Fibroblast of lung (primary cell): Measurements from ENCODE around the gene EGR4. TPM values are rescaled to one million over a fixed set of nuclear protein-coding genes. Genes with fewer than 3 reads are reported as not detected.

ENCODE experiments used
- DNase-seq, 2 donors: peaks; one replicate each; pipeline versions ENCODE4 v3.0.0 to v3.0.0-alpha.2; 2010; ENCODE audit warnings: low read depth in 2 of 2
- H2AFZ ChIP-seq: 2 replicates; pipeline ENCODE4 v1.5.1; 2012; ENCODE audit warnings: low read length, control low read depth, inconsistent platforms
- H3K27ac ChIP-seq: 2 replicates; pipeline ENCODE4 v1.5.1; 2011; ENCODE audit warnings: low read length, control low read depth; ENCODE audit not compliant: insufficient read depth
- H3K27me3 ChIP-seq: 2 replicates; pipeline ENCODE4 v1.5.1; 2011; ENCODE audit warnings: mild to moderate bottlenecking, low read length; ENCODE audit not compliant: control insufficient read depth, insufficient read depth
- H3K36me3 ChIP-seq: 2 replicates; pipeline ENCODE4 v1.5.1; 2011; ENCODE audit warnings: low read length; ENCODE audit not compliant: control insufficient read depth, insufficient read depth
- H3K4me1 ChIP-seq: 2 replicates; pipeline ENCODE4 v1.5.1; 2011; ENCODE audit warnings: low read length; ENCODE audit not compliant: control insufficient read depth, insufficient read depth; ENCODE audit errors: extremely low read depth
- H3K4me2 ChIP-seq: 2 replicates; pipeline ENCODE4 v1.5.1; 2011; ENCODE audit warnings: low read length, control low read depth; ENCODE audit not compliant: insufficient read depth; ENCODE audit errors: extremely low read depth
- H3K4me3 ChIP-seq, 4 experiments: fragments of 200-600 bp in 1 of 4; sonication (generic) in 1 of 4; replicated peaks in 1 of 4; 2 replicates each; pipeline ENCODE4 v1.5.1; 2011 to 2016; ENCODE audit warnings: low read length in 4 of 4, low read depth in 3 of 4, mild to moderate bottlenecking in 3 of 4, control low read depth in 2 of 4, inconsistent platforms in 1 of 4, mixed read lengths in 1 of 4; ENCODE audit not compliant: insufficient read depth in 1 of 4; ENCODE audit errors: control extremely low read depth in 1 of 4
- H3K79me2 ChIP-seq: 2 replicates; pipeline ENCODE4 v1.5.1; 2012; ENCODE audit warnings: mild to moderate bottlenecking, low read length, inconsistent platforms; ENCODE audit not compliant: control insufficient read depth, insufficient read depth
- H3K9ac ChIP-seq: 2 replicates; pipeline ENCODE4 v1.5.1; 2011; ENCODE audit warnings: mild to moderate bottlenecking, low read length, control low read depth; ENCODE audit not compliant: insufficient read depth
- H3K9me3 ChIP-seq: 2 replicates; pipeline ENCODE4 v1.5.1; 2012; ENCODE audit warnings: low read depth, low read length; ENCODE audit not compliant: control insufficient read depth, insufficient read depth
- H4K20me1 ChIP-seq: 2 replicates; pipeline ENCODE4 v1.5.1; 2011; ENCODE audit warnings: low read length; ENCODE audit not compliant: control insufficient read depth, insufficient read depth; ENCODE audit errors: extremely low read depth
- EZH2 ChIP-seq: IDR thresholded peaks from 2 replicates; pipeline ENCODE4 v1.5.1; 2012; ENCODE audit warnings: low read length, control low read depth, mild to moderate bottlenecking; ENCODE audit errors: missing control alignments
- polyA plus RNA-seq, 2 donors: library from polyadenylated mRNA; depleted of rRNA in 1 of 2; stranded (reverse) in 1 of 2; unstranded in 1 of 2; fragments of >200 nt; gene quantifications; 2 replicates each; pipeline ENCODE4 v1.2.1, GENCODE V29; 2011 to 2012; ENCODE audit warnings: missing spikeins in 1 of 2
- total RNA-seq: library from RNA; depleted of rRNA; stranded (reverse); fragments of >200 nt; gene quantifications from 2 replicates; pipeline ENCODE4 v1.2.1, GENCODE V29; 2014
- TF ChIP-seq, protein P1 (sequence below), 2 donors: IDR thresholded peaks in 1 of 2; conservative IDR thresholded peaks in 1 of 2; 1 replicate in 1 of 2; 2 replicates in 1 of 2; pipeline ENCODE4 v1.5.1; 2011 to 2012; ENCODE audit warnings: low read length in 2 of 2, control low read depth in 1 of 2, inconsistent platforms in 1 of 2, low read depth in 1 of 2, mild to moderate bottlenecking in 1 of 2

Gene EGR4
- total and polyA plus RNA-seq, 2 donors (not counting 1 experiment from before 2014, with no cell fraction given) = not detected

DNA sequence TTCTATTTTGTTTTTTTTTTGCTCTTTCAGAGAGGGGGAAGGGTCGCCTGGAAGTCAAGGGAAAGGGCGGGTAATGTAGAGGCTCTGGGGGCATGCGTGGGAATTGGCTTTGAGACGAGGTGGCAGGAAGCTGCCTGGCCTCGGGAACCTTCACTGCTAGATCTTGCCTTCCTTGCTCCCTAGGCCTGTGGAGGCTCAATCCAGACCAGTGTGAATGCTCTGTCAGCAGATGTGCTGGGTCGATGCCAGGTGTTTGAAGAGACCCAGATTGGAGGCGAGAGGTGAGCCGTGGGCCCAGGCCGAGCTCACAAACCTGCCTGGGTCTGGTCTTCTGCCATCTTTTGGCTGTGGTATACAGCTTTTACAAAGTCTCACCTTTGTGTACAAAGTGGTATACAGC lies 43.7 kb downstream of the EGR4 start:
- Histone ChIP-seq H2AFZ (no peak overlapping the region), H3K4me1 (no peaks in the 10 kb centered on the region), H3K79me2 (no peaks in the 10 kb centered on the region), H3K27me3 (no peaks in the 10 kb centered on the region), H3K36me3 (peaks cover 31% of the 10 kb centered on the region), H3K4me2 (no peak overlapping the region), H4K20me1 (no peaks in the 10 kb centered on the region), H3K4me3 (no peak overlapping the region), H3K27ac (no peak overlapping the region), H3K9me3 (no peaks in the 10 kb centered on the region), H3K9ac (no peak overlapping the region)
- TF ChIP-seq, protein P1, sequence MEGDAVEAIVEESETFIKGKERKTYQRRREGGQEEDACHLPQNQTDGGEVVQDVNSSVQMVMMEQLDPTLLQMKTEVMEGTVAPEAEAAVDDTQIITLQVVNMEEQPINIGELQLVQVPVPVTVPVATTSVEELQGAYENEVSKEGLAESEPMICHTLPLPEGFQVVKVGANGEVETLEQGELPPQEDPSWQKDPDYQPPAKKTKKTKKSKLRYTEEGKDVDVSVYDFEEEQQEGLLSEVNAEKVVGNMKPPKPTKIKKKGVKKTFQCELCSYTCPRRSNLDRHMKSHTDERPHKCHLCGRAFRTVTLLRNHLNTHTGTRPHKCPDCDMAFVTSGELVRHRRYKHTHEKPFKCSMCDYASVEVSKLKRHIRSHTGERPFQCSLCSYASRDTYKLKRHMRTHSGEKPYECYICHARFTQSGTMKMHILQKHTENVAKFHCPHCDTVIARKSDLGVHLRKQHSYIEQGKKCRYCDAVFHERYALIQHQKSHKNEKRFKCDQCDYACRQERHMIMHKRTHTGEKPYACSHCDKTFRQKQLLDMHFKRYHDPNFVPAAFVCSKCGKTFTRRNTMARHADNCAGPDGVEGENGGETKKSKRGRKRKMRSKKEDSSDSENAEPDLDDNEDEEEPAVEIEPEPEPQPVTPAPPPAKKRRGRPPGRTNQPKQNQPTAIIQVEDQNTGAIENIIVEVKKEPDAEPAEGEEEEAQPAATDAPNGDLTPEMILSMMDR (conservative IDR thresholded peaks at IDR 0.05 in 1 of 2, IDR thresholded peaks at IDR 0.05 in 1 of 2; ENCODE audit: low read depth in 1 of 2, low read length in 2 of 2) = no peak
- no peak for TF ChIP-seq EZH2
- no peak for DNase-seq

DNA sequence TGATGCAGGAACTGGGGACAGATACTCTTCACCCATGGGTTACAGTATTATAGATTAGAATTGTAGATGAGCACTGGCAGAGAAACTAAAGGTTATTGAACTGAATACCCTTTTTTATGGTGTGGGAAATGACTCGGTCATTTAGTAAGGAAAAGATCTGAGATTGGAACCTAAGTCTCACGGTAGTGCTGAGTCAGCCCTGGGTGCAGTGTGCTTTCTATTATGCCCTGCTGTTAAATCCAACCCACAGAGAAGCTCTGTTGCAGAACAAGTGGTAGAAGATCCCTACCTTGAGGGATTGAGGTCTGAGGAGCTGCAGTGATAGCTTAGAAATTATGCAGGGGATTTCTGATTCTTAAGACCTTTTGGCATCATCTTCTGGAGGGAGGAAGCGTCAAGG lies 46.5 kb downstream of the EGR4 start:
- no peak overlapping the region for H3K27ac ChIP-seq
- H3K79me2 ChIP-seq = peaks cover 5% of the 10 kb centered on the region
- H3K4me1 ChIP-seq = no peaks in the 10 kb centered on the region
- no peak overlapping the region for H3K9ac ChIP-seq
- no peak overlapping the region for H3K4me2 ChIP-seq
- TF ChIP-seq EZH2 = no peak
- TF ChIP-seq, protein P1 (conservative IDR thresholded peaks at IDR 0.05 in 1 of 2, IDR thresholded peaks at IDR 0.05 in 1 of 2; ENCODE audit: low read depth in 1 of 2, low read length in 2 of 2) = no peak
- DNase-seq = no peak
- H4K20me1 ChIP-seq = no peaks in the 10 kb centered on the region
- peaks cover 34% of the 10 kb centered on the region for H3K36me3 ChIP-seq
- H2AFZ ChIP-seq = no peak overlapping the region
- no peaks in the 10 kb centered on the region for H3K9me3 ChIP-seq
- no peak overlapping the region for H3K4me3 ChIP-seq
- no peaks in the 10 kb centered on the region for H3K27me3 ChIP-seq

DNA sequence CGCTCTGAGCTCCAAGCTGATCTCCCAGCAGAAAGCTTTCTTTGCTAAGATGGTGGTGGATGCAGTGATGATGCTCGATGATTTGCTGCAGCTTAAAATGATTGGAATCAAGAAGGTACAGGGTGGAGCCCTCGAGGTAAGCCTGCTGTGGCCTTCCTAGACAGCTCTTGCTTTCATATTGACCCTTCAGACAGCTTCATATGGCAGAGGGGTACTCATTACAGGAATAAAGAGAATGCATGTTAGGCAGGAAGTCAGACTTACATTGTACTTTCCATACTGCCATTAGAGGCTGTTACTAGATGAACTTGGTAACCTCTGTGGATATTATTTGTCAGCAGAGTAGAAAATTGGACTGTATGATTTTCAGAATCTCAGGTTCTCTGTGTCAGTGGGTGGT lies 48.8 kb downstream of the EGR4 start:
- no peak overlapping the region for H2AFZ ChIP-seq
- peaks cover 26% of the 10 kb centered on the region for H3K36me3 ChIP-seq
- no peaks in the 10 kb centered on the region for H3K4me1 ChIP-seq
- H3K27me3 ChIP-seq = no peaks in the 10 kb centered on the region
- no peak overlapping the region for H3K9ac ChIP-seq
- no peaks in the 10 kb centered on the region for H4K20me1 ChIP-seq
- DNase-seq = no peak
- no peak overlapping the region for H3K4me3 ChIP-seq
- no peak overlapping the region for H3K27ac ChIP-seq
- H3K9me3 ChIP-seq = no peaks in the 10 kb centered on the region
- TF ChIP-seq EZH2 = no peak
- TF ChIP-seq, protein P1 (conservative IDR thresholded peaks at IDR 0.05 in 1 of 2, IDR thresholded peaks at IDR 0.05 in 1 of 2; ENCODE audit: low read depth in 1 of 2, low read length in 2 of 2) = no peak
- H3K79me2 ChIP-seq = peaks cover 15% of the 10 kb centered on the region
- H3K4me2 ChIP-seq = no peak overlapping the region
